Neural progenitor cell (in vitro differentiated cells): ENCODE data around the gene CFL2. TPM values are rescaled to one million over a fixed set of nuclear protein-coding genes. Genes with fewer than 3 reads are reported as not detected.
"Not testable (repeated sequence)": the region's sequence is repeated elsewhere in the genome, so short reads cannot be mapped to it uniquely, and the experiment has no call there.

Source experiments
- DNase-seq: peaks from one replicate; pipeline ENCODE4 v3.0.0-alpha.2; 2016; ENCODE audit warnings: low spot score
- H2AFZ ChIP-seq: fragments of 200-600 bp; sonication (generic); replicated peaks from 2 replicates; pipeline ENCODE4 v1.6.1; 2016; ENCODE audit warnings: antibody characterized with exemption
- H3F3A ChIP-seq: fragments of 200-600 bp; sonication (generic); 2 replicates; pipeline ENCODE4 v1.6.1; 2016; ENCODE audit warnings: antibody characterized with exemption, low read depth
- H3K27ac ChIP-seq: fragments of 200-600 bp; sonication (generic); 2 replicates; pipeline ENCODE4 v1.5.1; 2016; ENCODE audit warnings: mild to moderate bottlenecking
- H3K27me3 ChIP-seq: fragments of 200-600 bp; sonication (generic); 2 replicates; pipeline ENCODE4 v1.6.1; 2016; ENCODE audit warnings: mild to moderate bottlenecking, moderate library complexity
- H3K36me3 ChIP-seq: fragments of 200-600 bp; sonication (generic); 2 replicates; pipeline ENCODE4 v1.5.1; 2016
- H3K4me1 ChIP-seq: fragments of 200-600 bp; sonication (generic); 2 replicates; pipeline ENCODE4 v1.6.1; 2016; ENCODE audit warnings: mixed run types
- H3K4me2 ChIP-seq: fragments of 200-600 bp; sonication (generic); 2 replicates; pipeline ENCODE4 v1.6.1; 2016
- H3K4me3 ChIP-seq: fragments of 200-600 bp; sonication (generic); 2 replicates; pipeline ENCODE4 v1.5.1; 2016
- H3K79me2 ChIP-seq: fragments of 200-600 bp; sonication (generic); 2 replicates; pipeline ENCODE4 v1.6.1; 2016; ENCODE audit warnings: low read depth
- H3K9ac ChIP-seq: fragments of 200-600 bp; sonication (generic); 2 replicates; pipeline ENCODE4 v1.6.1; 2016
- H3K9me3 ChIP-seq: fragments of 200-600 bp; sonication (generic); 2 replicates; pipeline ENCODE4 v1.5.1; 2016; ENCODE audit warnings: low read depth
- H4K20me1 ChIP-seq: fragments of 200-600 bp; sonication (generic); 2 replicates; pipeline ENCODE4 v1.6.1; 2016; ENCODE audit warnings: low read depth
- H3K27ac Mint-ChIP-seq: 3 replicates; pipeline ENCODE4 v1.8.0; 2021; ENCODE audit warnings: mixed read lengths
- H3K27me3 Mint-ChIP-seq: 2 replicates; pipeline ENCODE4 v1.8.0; 2022; ENCODE audit warnings: low read depth, mild to moderate bottlenecking, inconsistent platforms, moderate library complexity, mixed read lengths; ENCODE audit not compliant: insufficient read depth
- H3K36me3 Mint-ChIP-seq: 3 replicates; pipeline ENCODE4 v1.8.0; 2021; ENCODE audit warnings: mixed read lengths
- H3K4me1 Mint-ChIP-seq: 3 replicates; pipeline ENCODE4 v1.8.0; 2021; ENCODE audit warnings: mixed read lengths
- H3K4me3 Mint-ChIP-seq: 3 replicates; pipeline ENCODE4 v1.8.0; 2021; ENCODE audit warnings: mild to moderate bottlenecking, moderate library complexity, mixed read lengths
- H3K9me3 Mint-ChIP-seq: 3 replicates; pipeline ENCODE4 v1.8.0; 2020; ENCODE audit warnings: mixed read lengths
- CTCF ChIP-seq: fragments of 200-600 bp; sonication (generic); IDR thresholded peaks from 2 replicates; pipeline ENCODE4 v1.5.1; 2017; ENCODE audit warnings: antibody characterized with exemption, mild to moderate bottlenecking
- EZH2 ChIP-seq: fragments of 200-600 bp; sonication (generic); IDR thresholded peaks from 2 replicates; pipeline ENCODE4 v1.6.1; 2017; ENCODE audit warnings: antibody characterized with exemption, mild to moderate bottlenecking, moderate library complexity
- EZH2phosphoT487 ChIP-seq: fragments of 200-600 bp; sonication (generic); IDR thresholded peaks from 2 replicates; pipeline ENCODE4 v1.6.1; 2017; ENCODE audit warnings: antibody characterized with exemption
- total RNA-seq: library from RNA; depleted of rRNA; stranded (reverse); fragments of >200 nt; gene quantifications from 2 replicates; pipeline ENCODE4 v1.2.3, GENCODE V29; 2015; ENCODE audit warnings: low replicate concordance

CFL2 gene
- total RNA-seq, 1 donor from 2014 or later: 105 TPM

- Mint-ChIP-seq H3K27ac (no peak overlapping the region), H3K27me3 (peaks cover 3% of the 10 kb centered on the region), H3K36me3 (no peaks in the 10 kb centered on the region), H3K4me1 (no peaks in the 10 kb centered on the region), H3K9me3 (no peaks in the 10 kb centered on the region), H3K4me3 (no peak overlapping the region)
- Histone ChIP-seq H2AFZ (no peak overlapping the region), H4K20me1 (no peaks in the 10 kb centered on the region), H3K4me3 (no peak overlapping the region), H3K27me3 (no peaks in the 10 kb centered on the region), H3K9ac (no peak overlapping the region), H3K4me1 (no peaks in the 10 kb centered on the region), H3K79me2 (no peaks in the 10 kb centered on the region), H3F3A (no peaks in the 10 kb centered on the region), H3K4me2 (no peak overlapping the region), H3K27ac (no peak overlapping the region), H3K36me3 (no peaks in the 10 kb centered on the region), H3K9me3 (no peaks in the 10 kb centered on the region)
- no peak for DNase-seq
- TF ChIP-seq CTCF (no peak), EZH2phosphoT487 (no peak)
Measured at GRCh38 chr14:34700622-34701130, 13.7 kb downstream of the CFL2 start.

- Histone ChIP-seq H4K20me1 (no peaks in the 10 kb centered on the region), H3K4me2 (no peak overlapping the region), H3K9me3 (no peaks in the 10 kb centered on the region), H3K9ac (no peak overlapping the region), H3K4me1 (no peaks in the 10 kb centered on the region), H2AFZ (no peak overlapping the region), H3K27me3 (no peaks in the 10 kb centered on the region), H3K36me3 (no peaks in the 10 kb centered on the region), H3F3A (no peaks in the 10 kb centered on the region), H3K4me3 (no peak overlapping the region), H3K79me2 (no peaks in the 10 kb centered on the region), H3K27ac (no peak overlapping the region)
- no peak for TF ChIP-seq CTCF
- no peak for TF ChIP-seq EZH2
- no peak for TF ChIP-seq EZH2phosphoT487
- H3K4me3 Mint-ChIP-seq: no peak overlapping the region
- peaks cover 3% of the 10 kb centered on the region for H3K27me3 Mint-ChIP-seq
- H3K36me3 Mint-ChIP-seq: no peaks in the 10 kb centered on the region
- no peaks in the 10 kb centered on the region for H3K4me1 Mint-ChIP-seq
- DNase-seq: no peak
- H3K27ac Mint-ChIP-seq: no peak overlapping the region
- no peaks in the 10 kb centered on the region for H3K9me3 Mint-ChIP-seq
Measured at GRCh38 chr14:34699873-34700621, 14.3 kb downstream of the CFL2 start.

- not testable (repeated sequence) for H2AFZ ChIP-seq, H3K27me3 Mint-ChIP-seq, H3K36me3 ChIP-seq, H3K27ac Mint-ChIP-seq, H3F3A ChIP-seq, H3K36me3 Mint-ChIP-seq, DNase-seq, H3K4me1 Mint-ChIP-seq, H3K27me3 ChIP-seq, H3K4me3 ChIP-seq, H3K4me3 Mint-ChIP-seq, H3K27ac ChIP-seq, H3K9me3 Mint-ChIP-seq, H4K20me1 ChIP-seq, H3K9me3 ChIP-seq, H3K79me2 ChIP-seq, H3K9ac ChIP-seq, H3K4me1 ChIP-seq, H3K4me2 ChIP-seq
Measured at GRCh38 chr14:34694216-34694615, 20.2 kb downstream of the CFL2 start.

- H3K9me3 ChIP-seq: no peaks in the 10 kb centered on the region
- H3F3A ChIP-seq: peaks cover 9% of the 10 kb centered on the region
- H3K27me3 Mint-ChIP-seq: no peaks in the 10 kb centered on the region
- no peaks in the 10 kb centered on the region for H3K9me3 Mint-ChIP-seq
- peak; percentile 16 for DNase-seq
- no peaks in the 10 kb centered on the region for H4K20me1 ChIP-seq
- H3K27me3 ChIP-seq: no peaks in the 10 kb centered on the region
- no peaks in the 10 kb centered on the region for H3K79me2 ChIP-seq
- peak overlapping the region; percentile 24 for H3K4me3 ChIP-seq
- H3K4me3 Mint-ChIP-seq: no peak overlapping the region
- peak overlapping the region; percentile 96 for H2AFZ ChIP-seq
- H3K9ac ChIP-seq: no peak overlapping the region
- no peaks in the 10 kb centered on the region for H3K4me1 Mint-ChIP-seq
- H3K4me1 ChIP-seq: no peaks in the 10 kb centered on the region
- H3K36me3 Mint-ChIP-seq: no peaks in the 10 kb centered on the region
- no peak for TF ChIP-seq EZH2
- TF ChIP-seq CTCF: no peak
- no peak for TF ChIP-seq EZH2phosphoT487
- no peak overlapping the region for H3K27ac ChIP-seq
- no peak overlapping the region for H3K4me2 ChIP-seq
- no peak overlapping the region for H3K27ac Mint-ChIP-seq
- H3K36me3 ChIP-seq: no peaks in the 10 kb centered on the region
Measured at GRCh38 chr14:34693228-34693939, 21.0 kb downstream of the CFL2 start.
